HG02763 (cell line): ENCODE data around the gene P2RX1.

ENCODE experiments used
- ATAC-seq: cut with Tn5 transposase; IDR thresholded peaks from one replicate; pipeline ENCODE4 v1.9.1; 2021; ENCODE audit warnings: mild to moderate bottlenecking, moderate library complexity; ENCODE audit not compliant: unreplicated experiment

The P2RX1 gene

GRCh38 chr17:3907483-3908216 lies 8.6 kb downstream of the P2RX1 start:
- no peak for ATAC-seq

- no peak for ATAC-seq
Observed at GRCh38 chr17:3906881-3907280, 9.4 kb downstream of the P2RX1 start.

GRCh38 chr17:3905017-3905520 lies 11.2 kb downstream of the P2RX1 start:
- ATAC-seq = no peak

GRCh38 chr17:3904501-3904900 lies 11.8 kb downstream of the P2RX1 start:
- no peak for ATAC-seq

- no peak for ATAC-seq
Observed at GRCh38 chr17:3903881-3904290, 12.4 kb downstream of the P2RX1 start.

GRCh38 chr17:3903051-3903825 lies 13.0 kb downstream of the P2RX1 start:
- ATAC-seq = no peak

- no peak for ATAC-seq
Observed at GRCh38 chr17:3900646-3901045, 15.6 kb downstream of the P2RX1 start.

GRCh38 chr17:3897731-3898130 lies 18.5 kb downstream of the P2RX1 start:
- no peak for ATAC-seq

GRCh38 chr17:3896968-3897235 lies 19.4 kb downstream of the P2RX1 start:
- no peak for ATAC-seq

- no peak for ATAC-seq
Observed at GRCh38 chr17:3896108-3896967, 19.9 kb downstream of the P2RX1 start.

GRCh38 chr17:3895354-3895753 lies 20.9 kb downstream of the P2RX1 start:
- no peak for ATAC-seq

- ATAC-seq = no peak
Observed at GRCh38 chr17:3894911-3895343, 21.3 kb downstream of the P2RX1 start.

- ATAC-seq = no peak
Observed at GRCh38 chr17:3894188-3894587, 22.1 kb downstream of the P2RX1 start.

GRCh38 chr17:3893720-3894116 lies 22.5 kb downstream of the P2RX1 start:
- ATAC-seq = no peak

- ATAC-seq = peak; percentile 85
Observed at GRCh38 chr17:3893003-3893719, 23.1 kb downstream of the P2RX1 start, which contains the start of gene CAMKK1. Gene CAMKK1 (minus strand): TSS chr17:3893053. CDS start chr17:3885687, 7,366 bp downstream.

GRCh38 chr17:3892095-3892998 lies 23.9 kb downstream of the P2RX1 start:
- peak; percentile 10 for ATAC-seq

GRCh38 chr17:3891626-3892094 lies 24.6 kb downstream of the P2RX1 start:
- no peak for ATAC-seq

- no peak for ATAC-seq
Observed at GRCh38 chr17:3890878-3891219, 25.4 kb downstream of the P2RX1 start.

GRCh38 chr17:3890082-3890877 lies 26.0 kb downstream of the P2RX1 start:
- no peak for ATAC-seq
